Limb (tissue), 2 donors: Measurements from ENCODE around the gene DDX42.
"Not testable (repeated sequence)": the region's sequence is repeated elsewhere in the genome, so short reads cannot be mapped to it uniquely, and the experiment has no call there.

Experiments used
- DNase-seq, 2 donors: peaks; one replicate each; pipeline ENCODE4 v3.0.0-alpha.2; 2016; ENCODE audit errors: extremely low spot score in 2 of 2

DDX42 gene

GRCh38 chr17:63866625-63867024 lies 92.7 kb downstream of the DDX42 start:
- DNase-seq = not testable (repeated sequence)
